Tibial nerve (tissue), 4 donors: ENCODE results near the gene WDR70. TPM values are rescaled to one million over a fixed set of nuclear protein-coding genes. Genes with fewer than 3 reads are reported as not detected.

Experiments used
- DNase-seq, 2 donors: peaks; one replicate each; pipeline ENCODE4 v3.0.0-alpha.2; 2019; ENCODE audit warnings: low spot score in 2 of 2
- H3K27ac ChIP-seq, 4 donors: fragments of 200-600 bp; sonication (generic) in 3 of 4; one replicate each; pipeline ENCODE4 v1.5.1; 2017 to 2019; ENCODE audit warnings: mild to moderate bottlenecking in 1 of 4
- H3K27me3 ChIP-seq, 2 donors: fragments of 200-600 bp; sonication (generic) in 1 of 2; one replicate each; pipeline versions ENCODE4 v1.5.1 to v1.6.0; 2017 to 2019
- H3K36me3 ChIP-seq, 3 donors: fragments of 200-600 bp; sonication (generic); one replicate each; pipeline ENCODE4 v1.5.1; 2018 to 2019
- H3K4me1 ChIP-seq, 4 donors: fragments of 200-600 bp; sonication (generic) in 3 of 4; one replicate each; pipeline ENCODE4 v1.5.1; 2017 to 2019
- H3K4me3 ChIP-seq, 4 donors: fragments of 200-600 bp; sonication (generic) in 3 of 4; one replicate each; pipeline ENCODE4 v1.5.1; 2017 to 2019; ENCODE audit warnings: mild to moderate bottlenecking in 1 of 4, moderate library complexity in 1 of 4
- H3K9me3 ChIP-seq, 4 donors: fragments of 200-600 bp; sonication (generic) in 3 of 4; one replicate each; pipeline ENCODE4 v1.5.1; 2017 to 2019
- EP300 ChIP-seq, 2 donors: sonication (generic); formaldehyde crosslinking; IDR thresholded peaks; one replicate each; pipeline ENCODE4 v1.6.1; 2017; ENCODE audit warnings: antibody characterized with exemption in 2 of 2, mild to moderate bottlenecking in 1 of 2
- POLR2A ChIP-seq, 2 donors: fragments of 450-650 bp; IDR thresholded peaks; one replicate each; pipeline ENCODE4 v1.6.1; 2017; ENCODE audit warnings: antibody characterized with exemption in 2 of 2, mild to moderate bottlenecking in 2 of 2, moderate library complexity in 2 of 2
- WGBS, 2 donors: methylation state at CpG; one replicate each; pipeline ENCODE4 v1.1.5; 2018; 5-methylcytosine and 5-hydroxymethylcytosine counted together
- total RNA-seq, 4 donors: library from RNA; depleted of rRNA; stranded (reverse); fragments of >200 nt; gene quantifications; one replicate each; pipeline ENCODE4 v1.1.0, GENCODE V29; 2016
- TF ChIP-seq, protein P1 (sequence below), 5 experiments: fragments of 200-600 bp in 3 of 5; fragments of 450-650 bp in 2 of 5; sonication (generic) in 3 of 5; IDR thresholded peaks; one replicate each; pipeline ENCODE4 v1.5.1; 2016 to 2019; ENCODE audit warnings: antibody characterized with exemption in 5 of 5, mild to moderate bottlenecking in 3 of 5, moderate library complexity in 2 of 5

WDR70 gene
- total RNA-seq, 4 donors from 2014 or later, result 35.1 to 68.6 (median 47.4) TPM

DNA sequence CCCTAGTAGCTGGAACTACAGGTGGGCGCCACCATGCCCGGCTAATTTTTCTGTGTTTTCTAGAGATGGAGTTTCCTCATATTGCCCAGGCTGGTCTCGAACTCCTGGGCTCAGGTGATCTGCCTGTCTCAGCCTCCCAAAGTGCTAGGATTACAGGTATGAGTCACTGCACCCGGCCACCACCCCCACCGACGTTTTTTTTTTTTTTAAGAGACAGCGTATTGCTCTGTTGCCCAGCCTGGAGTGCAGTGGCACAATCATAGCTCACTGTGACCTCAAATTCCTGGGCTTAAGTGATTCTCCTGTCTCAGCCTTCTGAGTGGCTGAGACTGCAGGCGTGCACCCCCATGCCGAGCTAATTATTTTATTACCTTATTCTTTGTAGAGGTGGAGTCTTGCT lies 38.2 kb downstream of the WDR70 start:
- Histone ChIP-seq H3K27ac (no peak overlapping the region), H3K4me3 (no peak overlapping the region), H3K27me3 (no peaks in the 10 kb centered on the region), H3K9me3 (no peaks in the 10 kb centered on the region), H3K4me1 (no peaks in the 10 kb centered on the region), H3K36me3 (peaks cover 0 to 46% (median 0%) of the 10 kb centered on the region in 3 donors)
- WGBS, 2 donors, result 88 to 91% methylated on average over 9 of the region's 9 CpGs
- no peak for DNase-seq
- TF ChIP-seq, protein P1, sequence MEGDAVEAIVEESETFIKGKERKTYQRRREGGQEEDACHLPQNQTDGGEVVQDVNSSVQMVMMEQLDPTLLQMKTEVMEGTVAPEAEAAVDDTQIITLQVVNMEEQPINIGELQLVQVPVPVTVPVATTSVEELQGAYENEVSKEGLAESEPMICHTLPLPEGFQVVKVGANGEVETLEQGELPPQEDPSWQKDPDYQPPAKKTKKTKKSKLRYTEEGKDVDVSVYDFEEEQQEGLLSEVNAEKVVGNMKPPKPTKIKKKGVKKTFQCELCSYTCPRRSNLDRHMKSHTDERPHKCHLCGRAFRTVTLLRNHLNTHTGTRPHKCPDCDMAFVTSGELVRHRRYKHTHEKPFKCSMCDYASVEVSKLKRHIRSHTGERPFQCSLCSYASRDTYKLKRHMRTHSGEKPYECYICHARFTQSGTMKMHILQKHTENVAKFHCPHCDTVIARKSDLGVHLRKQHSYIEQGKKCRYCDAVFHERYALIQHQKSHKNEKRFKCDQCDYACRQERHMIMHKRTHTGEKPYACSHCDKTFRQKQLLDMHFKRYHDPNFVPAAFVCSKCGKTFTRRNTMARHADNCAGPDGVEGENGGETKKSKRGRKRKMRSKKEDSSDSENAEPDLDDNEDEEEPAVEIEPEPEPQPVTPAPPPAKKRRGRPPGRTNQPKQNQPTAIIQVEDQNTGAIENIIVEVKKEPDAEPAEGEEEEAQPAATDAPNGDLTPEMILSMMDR (IDR thresholded peaks at IDR 0.05), result no peak
- no peak for TF ChIP-seq POLR2A (IDR thresholded peaks at IDR 0.05)
- TF ChIP-seq EP300 (IDR thresholded peaks at IDR 0.05), result no peak

DNA sequence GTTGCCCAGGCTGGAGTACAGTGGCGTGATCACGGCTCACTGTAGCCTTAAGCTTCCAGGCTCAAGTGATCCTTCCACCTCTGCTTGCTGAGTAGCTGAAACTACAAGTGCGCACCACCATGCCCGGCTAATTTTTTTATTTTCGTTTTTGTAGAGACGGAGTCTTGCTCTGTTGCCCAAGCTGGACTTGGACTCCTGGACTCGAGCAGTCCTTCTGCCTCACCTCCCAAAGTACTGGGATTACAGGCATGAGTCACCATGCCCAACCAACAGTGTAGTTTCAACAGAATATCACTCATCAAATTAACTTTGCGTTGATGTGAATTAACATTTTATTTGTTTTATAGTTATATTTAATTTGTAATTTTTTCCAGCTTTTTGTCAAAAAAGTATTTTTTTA lies 45.3 kb downstream of the WDR70 start:
- DNase-seq, result no peak
- Histone ChIP-seq H3K27me3 (no peaks in the 10 kb centered on the region), H3K9me3 (no peaks in the 10 kb centered on the region), H3K4me3 (no peak overlapping the region), H3K4me1 (no peaks in the 10 kb centered on the region), H3K36me3 (peaks cover 0 to 63% (median 0%) of the 10 kb centered on the region in 3 donors), H3K27ac (no peak overlapping the region)
- WGBS, 2 donors, result 86 to 95% methylated on average over 8 of the region's 8 CpGs
- TF ChIP-seq, protein P1 (IDR thresholded peaks at IDR 0.05), result no peak
- no peak for TF ChIP-seq EP300 (IDR thresholded peaks at IDR 0.05)
- TF ChIP-seq POLR2A (IDR thresholded peaks at IDR 0.05), result no peak

- peaks cover 0 to 59% (median 0%) of the 10 kb centered on the region in 3 donors for H3K36me3 ChIP-seq
- H3K27ac ChIP-seq, result no peak overlapping the region
- TF ChIP-seq, protein P1 (IDR thresholded peaks at IDR 0.05), result no peak
- no peak for TF ChIP-seq POLR2A (IDR thresholded peaks at IDR 0.05)
- TF ChIP-seq EP300 (IDR thresholded peaks at IDR 0.05), result no peak
- no peaks in the 10 kb centered on the region for H3K27me3 ChIP-seq
- WGBS, 2 donors, result 86 to 88% methylated on average over 1 of the region's 1 CpG
- no peaks in the 10 kb centered on the region for H3K9me3 ChIP-seq
- DNase-seq, result no peak
- H3K4me1 ChIP-seq, result no peaks in the 10 kb centered on the region
- H3K4me3 ChIP-seq, result no peak overlapping the region
These were observed 48.9 kb downstream of the WDR70 start for GRCh38 chr5:37428044-37428443.

DNA sequence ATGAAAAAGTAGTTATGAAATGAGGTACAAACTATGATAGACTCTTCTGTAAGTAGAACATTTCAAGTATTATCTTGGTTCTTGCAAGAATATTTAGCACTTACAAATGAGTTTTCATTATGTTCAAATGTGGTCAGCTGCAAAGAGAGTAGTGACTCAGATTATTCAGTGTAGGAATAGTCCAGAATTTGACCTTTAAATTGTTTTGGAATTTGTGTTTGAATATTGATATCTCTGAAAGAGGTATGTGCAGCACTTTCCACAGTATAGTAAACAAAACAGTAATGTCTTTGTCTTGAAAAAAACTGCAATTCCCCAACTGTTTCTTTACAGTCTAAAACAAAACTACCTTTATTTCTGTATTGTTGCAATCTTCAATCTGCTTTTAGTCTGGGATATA lies 56.1 kb downstream of the WDR70 start:
- Histone ChIP-seq H3K27me3 (no peaks in the 10 kb centered on the region), H3K36me3 (peaks cover 0 to 21% (median 0%) of the 10 kb centered on the region in 3 donors), H3K4me1 (peaks cover 0 to 8% (median 3%) of the 10 kb centered on the region in 4 donors), H3K27ac (no peak overlapping the region), H3K4me3 (no peak overlapping the region), H3K9me3 (no peaks in the 10 kb centered on the region)
- TF ChIP-seq EP300 (IDR thresholded peaks at IDR 0.05) (no peak), POLR2A (IDR thresholded peaks at IDR 0.05) (no peak)
- TF ChIP-seq, protein P1 (IDR thresholded peaks at IDR 0.05), result no peak
- DNase-seq, result no peak

DNA sequence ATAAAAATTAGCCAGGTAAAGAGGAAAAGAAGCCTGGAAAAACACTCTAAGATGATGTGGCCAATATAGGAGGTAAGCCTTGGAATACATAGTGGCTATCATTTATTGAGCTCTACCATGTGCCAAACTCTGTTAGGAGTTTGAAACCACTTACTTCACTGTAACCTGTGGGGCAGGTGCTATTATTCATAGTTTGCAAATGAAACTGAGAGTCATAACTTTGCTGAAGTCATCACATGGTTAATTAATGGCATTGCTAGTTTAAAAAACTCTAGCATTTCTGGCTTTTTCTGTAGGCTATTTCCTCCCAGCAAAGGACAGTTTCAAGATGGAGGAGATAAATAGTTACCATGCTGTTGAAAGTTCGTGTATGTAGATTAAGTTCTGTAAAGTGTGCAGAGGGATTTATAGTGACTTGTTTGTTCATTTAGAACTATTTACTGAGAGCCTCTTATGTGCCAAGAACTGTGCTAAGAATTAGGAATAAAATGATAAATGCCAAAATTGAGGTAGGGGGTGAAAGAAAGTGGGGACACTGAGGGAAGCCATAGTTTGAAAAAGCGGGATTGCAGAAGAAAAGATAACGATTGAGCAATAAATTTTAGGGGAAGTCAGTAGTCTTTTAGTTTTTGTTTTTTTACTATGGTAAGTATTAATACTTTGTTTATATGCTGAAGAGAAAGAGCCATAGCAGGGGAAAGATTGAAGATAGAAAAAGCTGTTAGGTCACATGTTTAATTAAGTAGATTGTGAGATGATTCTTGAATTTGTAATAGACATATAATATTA lies 57.2 kb downstream of the WDR70 start:
- WGBS, 2 donors, result 88 to 89% methylated on average over 3 of the region's 3 CpGs
- no peak overlapping the region for H3K4me3 ChIP-seq

More for the DNA sequence above, 57.2 kb downstream of the WDR70 start:
- H3K9me3 ChIP-seq, result no peaks in the 10 kb centered on the region
- H3K27ac ChIP-seq, result no peak overlapping the region
- no peak for DNase-seq
- H3K27me3 ChIP-seq, result no peaks in the 10 kb centered on the region
- peaks cover 0 to 8% (median 3%) of the 10 kb centered on the region in 4 donors for H3K4me1 ChIP-seq
- H3K36me3 ChIP-seq, result peaks cover 0 to 15% (median 0%) of the 10 kb centered on the region in 3 donors
- no peak for TF ChIP-seq EP300 (IDR thresholded peaks at IDR 0.05)
- no peak for TF ChIP-seq POLR2A (IDR thresholded peaks at IDR 0.05)
- TF ChIP-seq, protein P1 (IDR thresholded peaks at IDR 0.05), result no peak
